HEK293 (cell line): ENCODE results near the gene RAC3.

Source experiments
- GLIS2 ChIP-seq: fragments of 450-650 bp; formaldehyde crosslinking; IDR thresholded peaks from 2 replicates; pipeline ENCODE4 v1.5.1; 2016; ENCODE audit warnings: missing biosample characterization, missing genetic modification characterization
- HOXD13 ChIP-seq: sonication (generic); formaldehyde crosslinking; IDR thresholded peaks from 2 replicates; pipeline ENCODE4 v1.8.0; 2022; ENCODE audit warnings: missing genetic modification reagents, borderline replicate concordance
- KLF10 ChIP-seq: fragments of 450-650 bp; IDR thresholded peaks from 2 replicates; pipeline ENCODE4 v1.5.1; 2018; ENCODE audit warnings: missing biosample characterization, mild to moderate bottlenecking, missing genetic modification characterization
- KLF8 ChIP-seq: fragments of 450-650 bp; formaldehyde crosslinking; IDR thresholded peaks from 2 replicates; pipeline ENCODE4 v1.5.1; 2016; ENCODE audit warnings: missing biosample characterization, missing genetic modification characterization
- PATZ1 ChIP-seq: fragments of 450-650 bp; formaldehyde crosslinking; IDR thresholded peaks from 2 replicates; pipeline ENCODE4 v1.5.1; 2016; ENCODE audit warnings: missing biosample characterization, missing genetic modification characterization
- PBX3 ChIP-seq: sonication (generic); formaldehyde crosslinking; IDR thresholded peaks from 2 replicates; pipeline ENCODE4 v1.8.1; 2022; ENCODE audit warnings: mild to moderate bottlenecking, moderate library complexity, missing genetic modification reagents
- REST ChIP-seq: fragments of 450-650 bp; formaldehyde crosslinking; IDR thresholded peaks from 2 replicates; pipeline ENCODE4 v1.5.1; 2016; ENCODE audit warnings: missing biosample characterization, missing genetic modification characterization
- SP2 ChIP-seq: fragments of 450-650 bp; formaldehyde crosslinking; IDR thresholded peaks from 2 replicates; pipeline ENCODE4 v1.5.1; 2016; ENCODE audit warnings: missing biosample characterization, missing genetic modification characterization
- SP3 ChIP-seq: fragments of 450-650 bp; formaldehyde crosslinking; IDR thresholded peaks from 2 replicates; pipeline ENCODE4 v1.5.1; 2016; ENCODE audit warnings: missing biosample characterization, missing genetic modification characterization
- TRIM28 ChIP-seq: IDR thresholded peaks from 2 replicates; pipeline ENCODE4 v1.6.1; 2011; ENCODE audit warnings: low read length, control low read depth, borderline replicate concordance
- ZBTB10 ChIP-seq: fragments of 450-650 bp; formaldehyde crosslinking; IDR thresholded peaks from 2 replicates; pipeline ENCODE4 v1.5.1; 2016; ENCODE audit warnings: missing biosample characterization, missing genetic modification characterization
- ZBTB20 ChIP-seq: fragments of 450-650 bp; formaldehyde crosslinking; IDR thresholded peaks from 2 replicates; pipeline ENCODE4 v1.5.1; 2016; ENCODE audit warnings: missing biosample characterization, missing genetic modification characterization
- ZFP69B ChIP-seq: fragments of 450-650 bp; formaldehyde crosslinking; IDR thresholded peaks from 2 replicates; pipeline ENCODE4 v1.5.1; 2016; ENCODE audit warnings: missing biosample characterization, missing genetic modification characterization
- ZIC2 ChIP-seq: fragments of 450-650 bp; formaldehyde crosslinking; IDR thresholded peaks from 2 replicates; pipeline ENCODE4 v1.5.1; 2016; ENCODE audit warnings: missing biosample characterization, missing genetic modification characterization
- ZNF175 ChIP-seq: fragments of 450-650 bp; formaldehyde crosslinking; IDR thresholded peaks from 2 replicates; pipeline ENCODE4 v1.5.1; 2016; ENCODE audit warnings: missing biosample characterization, missing genetic modification characterization
- ZNF223 ChIP-seq: fragments of 450-650 bp; formaldehyde crosslinking; IDR thresholded peaks from 2 replicates; pipeline ENCODE4 v1.5.1; 2016; ENCODE audit warnings: missing biosample characterization, missing genetic modification characterization
- ZNF248 ChIP-seq: fragments of 450-650 bp; formaldehyde crosslinking; IDR thresholded peaks from 2 replicates; pipeline ENCODE4 v1.5.1; 2017; ENCODE audit warnings: missing biosample characterization, missing genetic modification characterization
- ZNF302 ChIP-seq: fragments of 450-650 bp; formaldehyde crosslinking; IDR thresholded peaks from 2 replicates; pipeline ENCODE4 v1.5.1; 2016; ENCODE audit warnings: missing biosample characterization, missing genetic modification characterization, low read depth
- ZNF335 ChIP-seq: fragments of 450-650 bp; formaldehyde crosslinking; conservative IDR thresholded peaks from 2 replicates; pipeline ENCODE4 v1.5.1; 2016; ENCODE audit warnings: missing biosample characterization, missing genetic modification characterization
- ZNF560 ChIP-seq: fragments of 450-650 bp; formaldehyde crosslinking; IDR thresholded peaks from 2 replicates; pipeline ENCODE4 v1.5.1; 2017; ENCODE audit warnings: missing biosample characterization, missing genetic modification characterization, borderline replicate concordance
- ZNF571 ChIP-seq: fragments of 450-650 bp; formaldehyde crosslinking; IDR thresholded peaks from 2 replicates; pipeline ENCODE4 v1.5.0; 2017; ENCODE audit warnings: missing biosample characterization, missing genetic modification characterization
- ZNF600 ChIP-seq: fragments of 450-650 bp; formaldehyde crosslinking; IDR thresholded peaks from 2 replicates; pipeline ENCODE4 v1.5.1; 2016; ENCODE audit warnings: missing biosample characterization, missing genetic modification characterization
- ZNF692 ChIP-seq: fragments of 450-650 bp; formaldehyde crosslinking; IDR thresholded peaks from 2 replicates; pipeline ENCODE4 v1.5.1; 2016; ENCODE audit warnings: missing biosample characterization, missing genetic modification characterization
- ZNF701 ChIP-seq: fragments of 450-650 bp; formaldehyde crosslinking; IDR thresholded peaks from 2 replicates; pipeline ENCODE4 v1.5.1; 2016; ENCODE audit warnings: missing biosample characterization, missing genetic modification characterization
- ZNF76 ChIP-seq: fragments of 450-650 bp; formaldehyde crosslinking; IDR thresholded peaks from 2 replicates; pipeline ENCODE4; 2016; ENCODE audit warnings: low read depth, missing biosample characterization, missing genetic modification characterization, borderline replicate concordance

The RAC3 gene

GRCh38 chr17:82051776-82052637 lies 20.5 kb downstream of the RAC3 start, which contains the start of the genes GPS1 and RFNG (continued):
- TF ChIP-seq ZNF76 (tag by site-specific recombination) (0 out of 2 replicates have a peak, but pooled peaks have one; percentile 25), SP2 (tag by site-specific recombination) (peak; percentile 48), TRIM28 (no peak), KLF8 (tag by site-specific recombination) (peak; percentile 20; the same call in 1 of the 2 replicates), ZNF600 (peak; percentile 50; the same call in 1 of the 2 replicates), ZNF248 (no peak), ZNF335 (tag by site-specific recombination) (peak; percentile 44), ZNF571 (tag by site-specific recombination) (no peak), REST (tag by site-specific recombination) (no peak), GLIS2 (tag by site-specific recombination) (peak; percentile 76), ZNF701 (tag by site-specific recombination) (no peak), ZFP69B (peak; percentile 57; the same call in 1 of the 2 replicates), ZNF302 (no peak), ZIC2 (tag by site-specific recombination) (peak; percentile 95), ZNF560 (tag by site-specific recombination) (no peak), PBX3 (CRISPR knock-in tag) (peak; percentile 55; the same call in 1 of the 2 replicates), ZBTB20 (tag by site-specific recombination) (peak; percentile 41; the same call in 1 of the 2 replicates), ZBTB10 (peak; percentile 39; the same call in 1 of the 2 replicates), SP3 (tag by site-specific recombination) (peak; percentile 37; the same call in 1 of the 2 replicates), ZNF223 (tag by site-specific recombination) (no peak), HOXD13 (CRISPR knock-in tag) (no peak), KLF10 (tag by site-specific recombination) (peak; percentile 40; the same call in 1 of the 2 replicates), ZNF175 (tag by site-specific recombination) (no peak), ZNF692 (peak; percentile 68), PATZ1 (tag by site-specific recombination) (peak; percentile 71; the same call in 1 of the 2 replicates)
